CD4-positive, alpha-beta T cell (primary cell): ENCODE results near the gene IL1R2. TPM values are rescaled to one million over a fixed set of nuclear protein-coding genes. Genes with fewer than 3 reads are reported as not detected.
"Not testable (repeated sequence)": the region's sequence is repeated elsewhere in the genome, so short reads cannot be mapped to it uniquely, and the experiment has no call there.

Experiments used
- ATAC-seq: fragments of 200-7000 bp; cut with Tn5 transposase; one replicate; pipeline ENCODE4 v1.10.0; 2022; ENCODE audit warnings: mild to moderate bottlenecking; ENCODE audit not compliant: poor library complexity
- CTCF ChIA-PET: fragments of 350-600 bp; sonication (Branson Sonifier 250); formaldehyde crosslinking; loops from one replicate; lab custom pipeline; 2021; ENCODE audit warnings: antibody characterized with exemption, inconsistent platforms; lab: Charles Lee
- POLR2A ChIA-PET: fragments of 350-600 bp; sonication (Branson Sonifier 250); formaldehyde crosslinking; loops from one replicate; lab custom pipeline; 2021; ENCODE audit warnings: antibody characterized with exemption, inconsistent platforms; lab: Charles Lee
- DNase-seq, 14 experiments: peaks; one replicate each; pipeline ENCODE4 v3.0.0-alpha.2; 2013 to 2020; ENCODE audit warnings: mixed read lengths in 2 of 14
- H3K27ac ChIP-seq, 2 donors: one replicate each; pipeline versions ENCODE4 v1.5.1 to v1.7.0; 2013; ENCODE audit warnings: low read length in 2 of 2, low read depth in 1 of 2, mild to moderate bottlenecking in 1 of 2
- H3K27me3 ChIP-seq, 2 experiments: 1 replicate in 1 of 2; 2 replicates in 1 of 2; pipeline versions ENCODE4 v1.6.1 to v1.7.0; 2013; ENCODE audit warnings: low read length in 2 of 2, control low read depth in 1 of 2, mild to moderate bottlenecking in 1 of 2, moderate library complexity in 1 of 2; ENCODE audit not compliant: insufficient read depth in 2 of 2, control insufficient read depth in 1 of 2
- H3K36me3 ChIP-seq: one replicate; pipeline ENCODE4 v1.6.1; 2013; ENCODE audit warnings: low read length, control low read depth; ENCODE audit not compliant: insufficient read depth
- H3K4me1 ChIP-seq: one replicate; pipeline ENCODE4 v1.6.1; 2013; ENCODE audit warnings: low read length, control low read depth; ENCODE audit not compliant: insufficient read depth
- H3K4me3 ChIP-seq: one replicate; pipeline ENCODE4 v1.5.1; 2013; ENCODE audit warnings: mild to moderate bottlenecking, low read length, moderate library complexity
- H3K9me3 ChIP-seq, 2 experiments: 1 replicate in 1 of 2; 2 replicates in 1 of 2; pipeline versions ENCODE4 v1.6.1 to v1.7.0; 2013; ENCODE audit warnings: low read length in 2 of 2, mild to moderate bottlenecking in 2 of 2, control low read depth in 1 of 2, moderate library complexity in 1 of 2; ENCODE audit not compliant: control insufficient read depth in 1 of 2, insufficient read depth in 1 of 2
- H3K27ac Mint-ChIP-seq: one replicate; pipeline ENCODE4 v1.8.0; 2020; ENCODE audit warnings: mixed read lengths
- H3K27me3 Mint-ChIP-seq: one replicate; pipeline ENCODE4 v1.8.0; 2021; ENCODE audit warnings: mixed read lengths
- H3K36me3 Mint-ChIP-seq: one replicate; pipeline ENCODE4 v1.8.0; 2021; ENCODE audit warnings: low read depth, mixed read lengths
- H3K4me1 Mint-ChIP-seq: one replicate; pipeline ENCODE4 v1.8.0; 2021; ENCODE audit warnings: low read depth, mixed read lengths
- H3K4me3 Mint-ChIP-seq: one replicate; pipeline ENCODE4 v1.8.0; 2020; ENCODE audit warnings: mild to moderate bottlenecking, mixed read lengths
- H3K9me3 Mint-ChIP-seq: one replicate; pipeline ENCODE4 v1.8.0; 2020; ENCODE audit warnings: mixed read lengths
- intact Hi-C, 2 experiments: fragments of 100-400 bp; cut with DNase I in 1 of 2; cut with micrococcal nuclease in 1 of 2; formaldehyde crosslinking; loops; one replicate each; pipeline versions ENCODE4 v1.15.1 to v1.9.0; 2023 to 2025; cut with DNase I, micrococcal nuclease
- total RNA-seq, 174 experiments: library from RNA in 2 of 174; stranded (reverse) in 2 of 174; gene quantifications; one replicate each; pipeline ENCODE4 v1.2.3 and lab custom pipeline; 2021 to 2026
- TF ChIP-seq, protein P1 (sequence below): fragments of 200-600 bp; IDR thresholded peaks from one replicate; pipeline ENCODE4 v1.8.0; 2022; ENCODE audit warnings: antibody characterized with exemption, mild to moderate bottlenecking

The IL1R2 gene
- total RNA-seq, 2 experiments from 2014 or later = 0.31 to 0.47 TPM

DNA sequence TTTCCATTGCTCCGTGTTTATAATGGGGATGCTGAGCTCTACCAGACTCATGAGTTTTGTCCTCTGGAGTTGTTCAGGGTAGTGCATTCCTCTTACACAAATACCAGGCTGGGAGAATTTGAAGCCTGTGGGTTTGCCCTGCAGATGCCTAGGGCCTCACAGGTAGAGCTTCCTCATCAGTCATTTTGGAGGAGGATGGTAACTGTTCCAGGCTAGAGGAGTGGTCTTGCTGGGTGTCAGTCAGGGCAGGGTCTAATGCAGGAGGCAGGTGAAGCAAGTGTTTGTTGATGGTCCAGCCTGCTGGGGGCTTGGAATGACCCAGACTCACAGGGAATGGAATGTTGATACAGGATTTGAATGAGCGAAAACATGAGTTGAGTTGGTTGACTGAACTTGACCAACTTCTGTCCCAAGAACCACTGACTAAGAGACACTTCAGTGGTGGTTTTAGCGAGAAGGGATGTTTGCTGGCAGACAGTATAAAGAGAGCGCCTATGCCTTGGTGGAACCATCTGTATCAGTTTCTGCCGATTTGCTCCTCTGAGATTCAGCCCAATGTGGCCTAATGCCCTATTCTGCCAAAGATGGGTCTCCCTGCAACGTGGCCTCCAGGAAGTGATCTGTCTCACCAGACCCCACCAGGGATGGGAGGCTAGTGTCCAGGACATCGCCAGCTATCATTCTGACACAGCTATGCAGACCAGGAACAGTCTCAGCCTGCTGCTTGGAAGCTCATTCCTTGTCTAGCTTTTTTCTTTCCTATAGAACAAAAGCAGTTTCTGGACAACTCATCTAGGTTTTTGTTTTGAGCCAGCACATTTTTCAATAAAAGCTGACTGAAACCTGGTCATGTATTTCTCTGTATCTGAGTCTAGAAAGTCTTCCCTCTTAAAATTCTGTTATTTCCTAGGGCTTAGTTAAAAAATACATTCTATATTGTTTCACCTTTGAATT, 9.3 kb downstream of the IL1R2 start:
- CTCF ChIA-PET = no interaction called here
- POLR2A ChIA-PET = no interaction called here

DNA sequence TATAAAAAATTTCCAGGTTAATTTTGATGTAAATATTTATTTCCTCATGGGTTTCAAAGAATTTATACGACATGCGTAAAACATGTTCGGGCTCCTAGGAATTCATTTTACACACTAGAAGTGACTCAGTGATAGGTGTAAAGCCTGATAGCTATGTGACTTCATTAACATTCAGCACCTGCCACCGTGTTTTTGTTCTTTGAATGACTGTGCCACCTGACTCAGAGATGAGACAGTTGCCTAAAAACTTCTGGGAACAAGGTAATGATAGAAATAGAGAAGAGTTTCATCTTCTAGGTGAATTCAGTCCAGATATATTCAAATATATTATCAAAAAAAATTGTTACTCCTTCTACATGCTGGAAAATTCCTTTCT, 10.0 kb downstream of the IL1R2 start:
- intact Hi-C loops = loop anchor here in 1 of 2 experiments (5.0 to 10.0 kb wide), 2 partner anchors 54 to 587 kb away; no protein-coding TSS in a partner anchor
- CTCF ChIA-PET = no interaction called here
- TF ChIP-seq, protein P1, sequence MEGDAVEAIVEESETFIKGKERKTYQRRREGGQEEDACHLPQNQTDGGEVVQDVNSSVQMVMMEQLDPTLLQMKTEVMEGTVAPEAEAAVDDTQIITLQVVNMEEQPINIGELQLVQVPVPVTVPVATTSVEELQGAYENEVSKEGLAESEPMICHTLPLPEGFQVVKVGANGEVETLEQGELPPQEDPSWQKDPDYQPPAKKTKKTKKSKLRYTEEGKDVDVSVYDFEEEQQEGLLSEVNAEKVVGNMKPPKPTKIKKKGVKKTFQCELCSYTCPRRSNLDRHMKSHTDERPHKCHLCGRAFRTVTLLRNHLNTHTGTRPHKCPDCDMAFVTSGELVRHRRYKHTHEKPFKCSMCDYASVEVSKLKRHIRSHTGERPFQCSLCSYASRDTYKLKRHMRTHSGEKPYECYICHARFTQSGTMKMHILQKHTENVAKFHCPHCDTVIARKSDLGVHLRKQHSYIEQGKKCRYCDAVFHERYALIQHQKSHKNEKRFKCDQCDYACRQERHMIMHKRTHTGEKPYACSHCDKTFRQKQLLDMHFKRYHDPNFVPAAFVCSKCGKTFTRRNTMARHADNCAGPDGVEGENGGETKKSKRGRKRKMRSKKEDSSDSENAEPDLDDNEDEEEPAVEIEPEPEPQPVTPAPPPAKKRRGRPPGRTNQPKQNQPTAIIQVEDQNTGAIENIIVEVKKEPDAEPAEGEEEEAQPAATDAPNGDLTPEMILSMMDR = no peak
- Mint-ChIP-seq H3K27ac (no peak overlapping the region), H3K4me1 (no peaks in the 10 kb centered on the region), H3K4me3 (no peak overlapping the region), H3K27me3 (no peaks in the 10 kb centered on the region), H3K9me3 (no peaks in the 10 kb centered on the region), H3K36me3 (no peaks in the 10 kb centered on the region)
- Histone ChIP-seq H3K27ac (no peak overlapping the region), H3K4me3 (no peak overlapping the region), H3K36me3 (no peaks in the 10 kb centered on the region), H3K4me1 (peaks cover 12% of the 10 kb centered on the region), H3K9me3 (no peaks in the 10 kb centered on the region), H3K27me3 (no peaks in the 10 kb centered on the region)
- POLR2A ChIA-PET = no interaction called here
- no peak for DNase-seq
- ATAC-seq = no peak

More for the DNA sequence above, 9.3 kb downstream of the IL1R2 start:
- no peak overlapping the region for H3K4me3 ChIP-seq
- no peak overlapping the region for H3K4me3 Mint-ChIP-seq
- TF ChIP-seq, protein P1 = no peak
- no peaks in the 10 kb centered on the region for H3K36me3 Mint-ChIP-seq
- H3K27ac Mint-ChIP-seq = no peak overlapping the region
- DNase-seq (no peak), ATAC-seq (no peak)
- H3K27me3 ChIP-seq = no peaks in the 10 kb centered on the region
- intact Hi-C loops = loop anchor here in 1 of 2 experiments (5.0 to 10.0 kb wide), 2 partner anchors 54 to 586 kb away; no protein-coding TSS in a partner anchor
- H3K27me3 Mint-ChIP-seq = no peaks in the 10 kb centered on the region
- H3K4me1 ChIP-seq = peaks cover 6% of the 10 kb centered on the region
- H3K36me3 ChIP-seq = no peaks in the 10 kb centered on the region
- no peaks in the 10 kb centered on the region for H3K9me3 Mint-ChIP-seq
- no peak overlapping the region for H3K27ac ChIP-seq
- no peaks in the 10 kb centered on the region for H3K4me1 Mint-ChIP-seq
- H3K9me3 ChIP-seq = no peaks in the 10 kb centered on the region

DNA sequence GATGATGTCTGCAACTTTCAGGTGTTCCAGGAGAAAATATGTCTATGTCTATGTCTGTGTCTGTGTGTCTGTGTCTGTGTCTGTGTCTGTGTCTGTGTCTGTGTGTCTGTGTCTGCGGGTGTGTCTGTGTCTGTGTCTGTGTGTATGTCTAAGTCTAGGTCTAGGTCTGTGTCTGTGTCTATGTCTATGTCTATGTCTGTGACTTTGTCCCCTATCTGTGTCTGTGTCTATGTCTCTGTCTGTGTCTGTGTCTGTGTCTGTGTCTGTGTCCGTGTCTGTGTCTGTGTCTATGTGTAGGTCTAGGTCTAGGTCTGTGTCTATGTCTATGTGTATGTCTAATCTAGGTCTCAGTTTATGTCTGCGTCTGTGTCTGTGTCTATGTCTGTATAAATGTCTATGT, 10.5 kb downstream of the IL1R2 start:
- Histone ChIP-seq H3K36me3 (no peaks in the 10 kb centered on the region), H3K9me3 (no peaks in the 10 kb centered on the region), H3K4me1 (peaks cover 15% of the 10 kb centered on the region), H3K27ac (no peak overlapping the region), H3K27me3 (no peaks in the 10 kb centered on the region), H3K4me3 (no peak overlapping the region)
- no peaks in the 10 kb centered on the region for H3K9me3 Mint-ChIP-seq
- POLR2A ChIA-PET = no interaction called here
- TF ChIP-seq, protein P1 = no peak
- no peaks in the 10 kb centered on the region for H3K36me3 Mint-ChIP-seq
- ATAC-seq (no peak), DNase-seq (no peak)
- H3K27ac Mint-ChIP-seq = no peak overlapping the region
- H3K27me3 Mint-ChIP-seq = no peaks in the 10 kb centered on the region
- CTCF ChIA-PET = no interaction called here
- intact Hi-C loops = loop anchor here in 1 of 2 experiments (5.0 to 10.0 kb wide), 2 partner anchors 55 to 587 kb away; no protein-coding TSS in a partner anchor
- no peak overlapping the region for H3K4me3 Mint-ChIP-seq
- H3K4me1 Mint-ChIP-seq = no peaks in the 10 kb centered on the region

DNA sequence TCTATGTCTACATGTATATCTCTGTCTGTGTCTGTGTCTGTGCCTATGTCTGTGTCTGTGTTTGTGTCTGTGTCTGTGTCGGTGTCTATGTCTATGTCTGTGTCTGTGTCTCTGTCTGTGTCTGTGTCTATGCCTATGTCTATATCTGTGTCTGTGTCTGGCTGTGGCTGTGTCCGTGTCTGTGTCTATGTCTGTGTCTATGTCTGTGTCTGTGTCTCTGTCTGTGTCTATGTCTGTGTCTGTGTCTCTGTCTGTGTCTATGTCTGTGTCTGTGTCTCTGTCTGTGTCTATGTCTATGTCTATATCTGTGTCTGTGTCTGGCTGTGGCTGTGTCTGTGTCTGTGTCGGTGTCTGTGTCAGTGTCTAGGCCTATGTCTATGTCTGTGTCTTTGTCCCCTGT, 11.1 kb downstream of the IL1R2 start:
- CTCF ChIA-PET = not testable (repeated sequence)

More for the DNA sequence above, 11.1 kb downstream of the IL1R2 start:
- H3K4me3 ChIP-seq, H3K9me3 ChIP-seq, H3K4me3 Mint-ChIP-seq, H3K27me3 ChIP-seq, H3K36me3 ChIP-seq, POLR2A ChIA-PET, H3K36me3 Mint-ChIP-seq, DNase-seq, H3K27me3 Mint-ChIP-seq, ATAC-seq, H3K27ac ChIP-seq, H3K9me3 Mint-ChIP-seq, H3K27ac Mint-ChIP-seq, H3K4me1 Mint-ChIP-seq: not testable (repeated sequence)
- intact Hi-C loops = loop anchor here in 1 of 2 experiments (5.0 to 10.0 kb wide), 2 partner anchors 56 to 588 kb away; no protein-coding TSS in a partner anchor
- peaks cover 15% of the 10 kb centered on the region for H3K4me1 ChIP-seq
